Measurements from ENCODE around the gene COL23A1.

The COL23A1 gene

DNA sequence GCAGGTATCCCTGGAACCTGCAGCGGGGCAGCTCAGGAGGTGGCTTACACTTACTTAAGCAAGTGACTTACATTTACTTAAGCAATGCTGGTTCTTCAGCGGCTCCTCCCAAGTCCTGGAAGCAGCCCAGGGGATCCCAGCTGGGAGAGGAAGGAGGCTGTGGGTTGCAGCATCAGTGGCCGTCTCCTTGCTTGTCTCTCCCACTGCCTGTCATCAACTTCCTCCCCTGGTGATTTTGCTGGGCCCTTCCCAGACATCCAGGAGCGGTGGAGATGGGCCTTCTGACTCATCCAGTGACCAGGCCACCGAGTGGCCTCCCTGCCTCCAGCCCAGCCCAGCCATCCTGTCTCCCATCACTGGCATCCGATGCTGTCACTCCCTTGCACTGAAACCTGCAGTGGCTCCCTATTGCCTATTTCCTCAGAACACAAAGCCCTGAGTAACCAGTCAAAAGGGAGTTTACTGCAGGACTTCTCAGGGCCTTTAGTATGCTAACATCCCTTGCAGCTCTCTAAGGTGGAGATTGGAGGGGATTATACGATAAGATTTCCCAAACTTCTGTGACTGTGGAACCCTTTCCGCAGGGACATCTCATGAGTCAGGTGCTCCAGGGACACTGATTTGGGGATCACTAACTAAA lies 201.7 kb downstream of the COL23A1 start:
- DNase-seq, result no peak

DNA sequence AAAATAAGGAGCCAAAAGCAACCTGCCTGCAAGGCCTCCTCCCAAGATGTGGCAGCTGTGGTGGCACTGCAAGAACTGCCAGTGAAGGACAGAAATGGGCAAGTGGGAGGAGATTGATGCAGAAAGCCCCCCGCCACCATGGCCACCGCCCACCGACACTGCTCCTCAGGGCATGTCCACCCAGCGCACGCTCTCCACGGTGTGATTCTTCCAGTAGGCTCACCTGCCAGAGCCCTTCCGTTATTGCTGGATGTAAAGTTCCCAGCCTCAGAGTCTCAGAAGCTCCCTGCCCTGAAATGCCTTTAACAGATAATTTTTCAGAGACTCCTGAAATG lies 202.4 kb downstream of the COL23A1 start:
- DNase-seq, result no peak

DNA sequence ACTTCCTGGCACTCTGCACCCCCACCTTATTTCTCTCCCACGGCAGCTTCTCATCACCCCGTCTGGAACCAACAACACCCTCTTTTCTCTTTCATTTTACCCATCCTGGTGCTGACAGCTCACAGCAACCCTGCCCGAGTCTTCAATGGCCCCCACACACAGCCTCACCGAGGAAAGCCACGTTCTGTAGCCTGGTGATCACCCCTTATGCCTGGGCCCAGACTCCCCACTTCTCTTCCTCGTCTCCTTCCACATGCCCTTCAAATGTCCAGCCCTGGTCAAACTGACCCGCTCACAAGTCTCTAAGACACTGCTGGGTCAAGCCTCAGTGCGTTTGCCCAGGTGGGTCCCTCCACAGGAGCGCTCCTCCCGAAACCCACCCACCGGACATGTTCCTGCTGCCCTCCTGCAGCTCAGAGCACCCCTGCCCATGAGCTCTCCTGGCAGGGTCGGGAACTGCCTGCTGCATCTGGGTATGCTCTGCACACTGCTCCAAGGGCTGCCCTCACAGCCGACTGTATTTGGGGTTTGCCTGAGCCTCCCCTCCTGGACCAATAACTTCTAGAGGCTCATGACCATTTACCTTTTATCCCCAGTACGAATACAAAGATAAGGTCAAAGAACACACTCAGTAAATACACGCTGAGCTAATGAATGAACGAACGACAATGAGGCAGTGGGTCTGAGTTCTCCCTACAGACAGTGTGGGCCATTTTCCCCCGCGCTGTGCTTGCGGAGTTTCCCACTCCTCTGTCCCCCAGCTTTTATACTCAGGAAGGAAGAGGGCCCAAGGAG lies 202.9 kb downstream of the COL23A1 start:
- DNase-seq, result no peak

DNA sequence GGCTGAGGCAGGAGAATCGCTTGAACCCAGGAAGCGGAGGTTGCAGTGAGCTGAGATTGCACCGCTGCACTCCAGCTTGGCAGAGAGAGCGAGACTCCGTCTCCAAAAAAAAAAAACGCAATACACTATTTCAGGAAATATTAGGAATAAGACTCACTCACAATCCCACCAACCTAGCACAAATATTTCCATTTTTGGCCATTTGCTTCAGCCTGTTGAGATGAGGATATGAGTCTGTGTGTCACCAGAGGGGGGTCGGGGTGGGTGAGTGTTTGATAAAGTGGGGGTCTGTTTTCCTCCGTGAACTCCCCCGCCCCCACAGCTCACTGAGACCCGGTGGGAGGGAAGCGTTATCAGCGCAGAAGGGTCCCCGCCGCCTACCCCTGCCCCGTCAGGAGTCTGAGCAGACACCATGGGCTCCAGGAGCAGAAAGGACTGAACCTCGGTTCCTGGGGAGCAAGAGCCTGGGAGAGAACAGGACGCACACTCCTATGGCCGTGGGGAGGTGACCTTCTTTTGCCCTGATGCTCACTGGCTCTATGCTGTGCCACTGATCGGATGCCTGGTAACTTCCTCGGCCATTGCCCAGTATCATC lies 203.8 kb downstream of the COL23A1 start:
- no peak for DNase-seq

DNA sequence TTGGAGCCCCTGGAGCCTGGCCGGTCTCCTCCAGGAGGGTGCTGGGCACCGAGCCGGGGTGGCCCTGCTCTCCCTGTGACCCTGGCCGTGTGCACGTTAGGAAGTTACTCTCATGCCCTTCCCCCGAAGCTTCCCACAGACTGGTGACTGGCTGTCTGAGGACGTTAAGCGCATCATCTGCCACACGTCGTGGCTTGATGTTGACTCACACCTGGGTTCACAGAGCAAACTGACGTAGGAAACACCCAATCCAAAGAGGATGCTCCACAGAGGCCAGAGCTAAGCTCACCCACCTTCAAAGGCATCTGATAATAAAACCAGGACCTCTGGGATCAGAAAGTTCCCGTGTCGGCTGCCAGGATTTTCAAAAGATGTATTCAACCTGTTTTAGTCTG lies 204.7 kb downstream of the COL23A1 start:
- DNase-seq, result no peak

DNA sequence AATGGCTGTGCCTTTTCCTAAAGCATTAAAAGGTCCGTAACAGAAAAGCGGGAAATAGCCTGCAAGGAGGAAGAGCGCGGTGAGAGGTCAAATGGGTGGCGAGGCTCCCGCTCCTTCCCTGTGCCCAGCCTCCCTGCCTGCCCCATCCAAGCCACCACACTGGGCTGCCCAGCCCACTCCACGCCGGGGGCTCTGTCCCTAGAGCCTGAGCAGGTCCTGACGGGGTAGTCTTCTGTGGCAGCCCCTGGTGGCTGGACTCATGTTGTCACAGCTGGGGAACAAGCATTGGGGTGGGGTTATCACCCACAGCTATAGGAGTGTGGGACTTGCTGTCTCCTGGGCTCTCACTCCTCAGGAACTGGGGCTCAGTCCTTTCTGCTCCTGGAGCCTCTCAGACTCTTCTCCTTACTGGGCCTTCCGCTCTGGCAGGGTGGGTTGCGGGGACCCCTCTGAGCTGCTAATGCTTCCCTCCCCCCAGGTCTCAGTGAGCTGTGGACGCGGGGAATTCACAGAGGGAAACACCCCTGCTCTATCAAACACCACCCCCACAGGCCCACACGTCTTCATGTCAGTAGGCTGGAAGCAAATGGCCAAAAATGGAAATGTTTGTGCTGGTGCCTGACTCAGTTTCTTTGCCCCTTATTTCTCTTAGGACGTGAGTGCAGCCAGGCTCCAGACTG lies 205.2 kb downstream of the COL23A1 start:
- DNase-seq, result no peak

DNA sequence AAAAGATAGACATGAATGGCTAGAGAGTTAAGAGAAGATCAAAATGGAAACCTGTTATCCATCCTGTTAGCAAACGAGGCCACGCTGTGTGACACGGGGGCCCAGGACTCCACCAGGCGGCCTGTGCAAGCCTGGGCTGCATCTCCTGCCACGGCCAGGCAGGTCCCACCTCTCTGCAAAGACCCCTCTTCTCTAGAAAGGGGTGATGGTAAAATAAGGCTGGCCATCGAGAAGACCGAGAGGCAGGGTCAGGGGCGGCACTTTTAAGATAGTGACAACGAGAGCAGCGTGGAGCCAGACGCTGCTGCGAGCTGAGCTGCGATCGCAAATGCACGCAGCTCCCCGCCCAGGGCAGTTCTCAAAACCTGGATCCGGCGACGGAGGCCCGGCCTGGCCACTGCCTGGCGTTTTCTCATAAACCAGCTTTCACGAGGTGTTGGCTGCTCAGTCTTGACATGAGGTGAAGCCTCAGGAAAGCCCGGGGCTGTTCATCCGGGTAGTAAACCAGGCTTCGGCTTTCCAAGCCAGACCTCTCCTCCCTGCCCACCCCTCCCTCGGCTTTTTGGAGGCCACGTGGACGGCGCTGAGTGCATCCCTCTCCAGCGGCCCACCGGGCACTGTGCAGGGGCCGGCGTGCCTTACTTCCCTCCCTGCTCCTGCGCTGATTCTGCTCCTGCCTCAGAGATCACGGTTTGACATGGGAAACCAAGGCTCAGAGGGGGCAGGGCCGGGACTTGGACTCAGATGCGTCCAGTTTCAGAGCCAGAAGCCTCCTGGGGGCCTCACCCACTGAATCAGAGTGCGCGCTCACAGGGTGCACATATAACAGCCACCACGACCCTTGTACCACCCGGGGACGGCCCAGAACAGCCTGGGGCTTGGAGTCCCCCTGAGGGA lies 206.0 kb downstream of the COL23A1 start:
- no peak for DNase-seq

DNA sequence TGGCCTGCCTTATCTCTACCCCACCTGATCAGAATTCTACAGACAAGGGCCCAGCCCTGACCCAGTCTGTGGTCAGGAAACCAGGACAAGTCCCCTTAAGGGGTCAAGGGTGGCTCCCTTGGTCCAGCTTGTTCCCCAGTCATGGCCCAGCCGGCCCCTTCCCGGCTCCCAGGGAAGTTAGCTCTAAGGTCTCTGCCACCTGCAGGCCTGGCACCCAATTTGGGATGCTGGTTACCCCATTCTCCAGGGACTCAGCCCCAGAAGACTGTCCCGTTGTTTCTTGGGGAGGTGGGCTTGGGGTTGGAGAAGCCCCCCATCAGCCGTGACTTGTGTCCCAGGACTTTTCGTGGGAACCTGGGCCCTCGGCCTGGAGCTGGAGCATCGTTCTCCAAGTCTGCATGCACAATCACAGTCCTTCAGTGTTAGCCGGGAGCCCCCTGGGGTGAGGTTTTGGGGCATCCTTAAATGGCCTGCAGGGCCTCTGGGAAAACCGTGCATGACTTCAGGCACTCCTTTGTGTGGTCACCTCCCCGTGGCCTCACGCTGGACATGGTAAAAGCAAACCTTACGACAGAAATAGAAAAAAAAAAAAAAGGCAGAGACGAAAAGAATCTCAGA lies 206.8 kb downstream of the COL23A1 start:
- no peak for DNase-seq

DNA sequence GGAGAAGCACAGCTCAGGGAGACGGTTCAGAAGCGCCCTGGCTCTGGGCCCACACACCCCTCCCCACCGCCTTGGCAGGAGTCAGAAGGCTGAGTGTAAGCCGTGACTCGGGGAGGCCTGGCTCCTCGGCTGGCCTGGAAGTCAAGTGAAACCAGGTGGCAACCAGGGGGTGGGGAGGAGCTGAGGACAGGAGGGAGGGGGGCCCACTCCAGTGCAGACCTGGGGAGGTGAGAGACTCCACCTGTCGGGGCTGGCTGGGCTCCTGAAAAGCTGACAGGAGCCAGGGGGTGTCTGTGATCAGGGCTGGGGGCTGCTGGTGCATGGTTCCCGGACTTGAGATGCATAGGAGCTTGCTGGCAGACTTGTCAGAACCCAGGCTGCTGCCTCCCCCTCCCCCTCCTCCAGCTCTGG lies 207.4 kb downstream of the COL23A1 start:
- no peak for DNase-seq

DNA sequence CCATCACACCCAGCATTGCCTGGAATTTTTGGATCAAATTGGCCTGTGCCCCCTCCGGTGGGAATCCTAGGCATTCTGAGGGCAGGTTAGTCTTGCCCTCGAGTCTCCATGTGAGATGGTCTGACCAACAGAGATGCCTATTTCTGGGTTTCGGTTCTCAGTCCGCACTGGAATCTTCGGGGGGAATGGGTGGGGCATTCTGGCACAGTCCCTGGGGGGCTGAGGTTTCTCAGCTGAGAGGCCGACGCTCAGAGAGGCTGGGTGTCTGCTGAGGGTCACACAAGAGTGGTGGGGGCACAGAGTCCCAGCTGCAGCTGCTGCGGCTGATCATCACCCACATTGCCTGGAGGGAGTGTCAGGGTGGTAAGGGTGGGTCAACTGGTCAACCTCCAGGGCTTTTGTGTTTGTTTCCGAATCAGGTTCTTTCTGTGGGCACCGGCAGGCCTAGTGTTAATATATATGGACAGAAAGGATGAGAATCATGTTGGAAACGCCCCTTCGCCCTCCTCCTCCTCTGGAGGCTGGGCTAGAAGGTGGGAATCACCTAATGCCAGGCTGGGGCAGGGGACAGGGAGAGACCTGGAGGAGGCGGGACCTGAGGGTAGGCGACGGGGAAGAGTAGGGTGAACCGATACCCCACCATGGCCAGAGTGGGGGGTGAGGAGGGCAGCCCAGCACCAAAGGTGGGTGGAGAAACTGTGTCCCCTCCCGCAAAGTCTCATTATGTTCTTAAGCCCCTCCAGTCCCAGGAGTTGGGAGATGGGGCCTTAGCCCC lies 208.1 kb downstream of the COL23A1 start:
- DNase-seq, result no peak

DNA sequence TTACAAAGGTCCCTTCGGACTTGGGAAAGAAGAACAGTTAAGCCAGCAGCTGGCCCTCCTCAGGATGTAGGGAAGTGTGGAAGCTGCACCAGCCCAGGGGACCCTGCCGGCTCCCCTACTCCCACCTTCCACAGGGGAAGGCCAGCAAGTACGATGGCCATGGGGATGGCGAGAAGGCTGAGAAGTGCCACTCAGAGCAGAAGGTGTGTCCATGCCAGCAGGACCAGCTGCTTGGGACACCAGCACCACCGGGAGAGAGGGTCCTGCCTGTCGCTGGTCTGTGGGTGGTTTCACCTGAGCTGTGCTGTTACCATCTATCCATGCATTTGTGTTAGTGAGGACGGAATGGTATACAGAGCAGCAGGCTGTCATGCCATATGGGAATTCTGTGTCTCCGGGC lies 209.0 kb downstream of the COL23A1 start:
- DNase-seq, result no peak

DNA sequence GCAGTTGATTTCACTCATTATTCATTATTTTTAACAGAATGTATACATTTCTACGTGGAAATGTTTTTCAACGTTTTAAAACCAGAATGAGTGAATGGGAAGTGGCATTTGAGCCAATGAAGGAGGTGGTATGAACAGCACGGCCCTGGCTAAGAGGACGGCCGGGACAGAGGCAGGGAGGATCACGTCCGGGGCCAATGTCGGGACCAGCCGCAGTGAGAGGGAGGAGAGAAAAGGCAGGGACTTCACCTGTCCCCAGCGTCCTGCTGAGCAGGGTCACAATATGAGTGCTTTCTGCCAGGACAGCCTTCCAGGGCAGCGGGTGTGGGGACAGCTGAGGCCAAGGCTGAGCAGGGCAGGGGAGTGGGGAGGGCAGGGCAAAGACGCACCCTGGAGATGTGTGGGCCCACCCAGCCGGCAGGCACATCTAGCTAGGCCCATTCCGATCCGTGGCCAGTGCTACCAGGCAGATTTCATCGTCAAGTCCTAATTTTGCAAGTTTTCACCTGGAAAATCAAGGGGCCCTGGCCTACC lies 209.6 kb downstream of the COL23A1 start:
- DNase-seq, result no peak

DNA sequence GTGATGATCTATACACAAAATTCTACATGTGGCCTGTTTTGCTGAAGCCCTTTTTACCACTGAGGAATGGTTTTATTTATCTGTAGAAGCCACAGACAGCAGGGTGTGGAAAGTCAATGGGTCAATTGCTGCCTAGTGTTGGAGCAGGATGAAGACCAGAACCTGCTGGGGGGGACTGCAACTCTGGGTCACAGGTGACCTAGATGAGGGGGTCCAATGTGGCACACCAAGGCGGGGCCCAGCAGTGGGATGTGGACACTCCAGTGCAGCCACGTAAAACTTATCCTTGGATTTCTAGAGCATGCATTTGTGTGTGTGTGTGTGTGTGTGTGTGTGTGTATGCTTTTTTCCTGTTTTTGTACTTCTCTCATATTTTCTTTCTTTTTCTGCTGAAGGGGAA lies 210.1 kb downstream of the COL23A1 start:
- no peak for DNase-seq

DNA sequence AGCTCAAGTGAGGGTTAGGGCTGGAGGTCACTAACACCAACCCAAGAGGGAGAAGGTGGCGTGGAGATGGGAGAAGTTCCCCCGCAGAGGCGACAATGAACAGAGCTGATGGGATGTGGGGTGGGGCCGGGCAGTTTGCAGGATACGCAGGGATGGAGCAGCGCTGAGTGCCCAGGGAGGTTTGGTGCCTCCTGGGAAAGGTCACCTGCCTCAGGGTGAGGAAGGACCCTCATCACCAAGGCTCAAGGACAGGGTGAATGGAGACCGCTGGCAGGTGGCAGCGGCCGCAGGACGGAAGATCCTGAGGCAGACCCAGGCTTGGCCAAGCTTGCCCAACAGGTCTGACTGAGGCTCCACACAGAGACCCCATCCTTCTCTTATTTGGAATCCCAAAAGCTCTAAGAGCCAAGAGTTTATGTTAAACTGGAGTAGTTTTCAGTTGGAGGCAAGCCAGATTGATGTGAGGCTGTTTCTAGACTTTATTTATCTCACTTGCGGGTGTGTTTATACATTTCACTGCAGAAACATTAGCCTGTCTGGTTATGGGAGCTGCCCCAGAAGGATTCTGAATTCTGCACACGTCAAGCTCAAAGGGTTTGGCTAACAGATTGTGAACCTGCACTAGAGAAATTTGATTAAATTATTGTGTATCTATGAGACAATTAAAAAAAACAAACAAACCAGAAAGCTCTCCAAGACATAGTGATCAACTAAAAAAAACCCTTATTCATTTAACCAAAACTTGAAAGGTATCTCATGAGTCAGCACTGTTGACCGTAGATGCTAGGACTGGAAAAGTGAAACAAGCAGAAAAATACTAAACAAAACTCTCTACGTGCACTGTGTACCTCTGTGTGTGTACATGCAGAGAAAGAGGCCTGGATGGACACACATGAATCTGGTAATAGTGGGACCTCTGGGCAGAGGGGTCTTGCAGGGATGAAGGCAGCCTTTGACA lies 211.4 kb downstream of the COL23A1 start:
- DNase-seq, result no peak

DNA sequence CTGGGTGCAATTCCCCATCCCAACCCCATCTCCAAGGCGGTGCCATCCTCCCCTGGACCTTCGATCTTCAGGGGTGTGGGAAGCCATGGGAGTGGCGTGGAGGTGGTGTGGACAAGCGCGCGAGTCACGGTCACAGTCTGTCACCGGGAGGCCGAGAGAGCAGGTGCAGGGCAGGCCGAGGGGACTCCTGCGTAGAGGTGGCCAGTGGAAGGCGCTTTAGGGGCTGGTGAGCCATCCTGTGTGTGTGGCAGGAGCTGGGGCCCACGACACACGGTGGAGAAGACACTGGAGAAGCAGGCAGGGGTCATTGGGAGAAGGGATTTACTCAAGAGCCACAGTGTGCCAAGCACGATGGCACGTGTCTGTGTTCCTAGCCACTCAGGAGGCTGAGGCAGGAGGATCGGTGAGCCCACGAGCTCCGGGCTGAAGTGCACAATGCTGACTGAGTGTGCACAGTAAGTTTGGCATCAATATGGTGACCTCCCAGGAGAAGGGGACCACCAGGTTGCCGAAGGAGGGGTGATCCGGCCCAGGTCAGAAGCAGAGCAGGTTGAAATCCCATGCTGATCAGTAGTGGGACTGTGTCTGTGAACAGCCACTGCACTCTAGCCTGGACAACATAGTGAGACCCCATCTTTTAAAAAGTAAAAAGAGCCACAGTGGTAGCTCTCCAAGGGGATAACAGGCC lies 212.5 kb downstream of the COL23A1 start:
- DNase-seq, result no peak

DNA sequence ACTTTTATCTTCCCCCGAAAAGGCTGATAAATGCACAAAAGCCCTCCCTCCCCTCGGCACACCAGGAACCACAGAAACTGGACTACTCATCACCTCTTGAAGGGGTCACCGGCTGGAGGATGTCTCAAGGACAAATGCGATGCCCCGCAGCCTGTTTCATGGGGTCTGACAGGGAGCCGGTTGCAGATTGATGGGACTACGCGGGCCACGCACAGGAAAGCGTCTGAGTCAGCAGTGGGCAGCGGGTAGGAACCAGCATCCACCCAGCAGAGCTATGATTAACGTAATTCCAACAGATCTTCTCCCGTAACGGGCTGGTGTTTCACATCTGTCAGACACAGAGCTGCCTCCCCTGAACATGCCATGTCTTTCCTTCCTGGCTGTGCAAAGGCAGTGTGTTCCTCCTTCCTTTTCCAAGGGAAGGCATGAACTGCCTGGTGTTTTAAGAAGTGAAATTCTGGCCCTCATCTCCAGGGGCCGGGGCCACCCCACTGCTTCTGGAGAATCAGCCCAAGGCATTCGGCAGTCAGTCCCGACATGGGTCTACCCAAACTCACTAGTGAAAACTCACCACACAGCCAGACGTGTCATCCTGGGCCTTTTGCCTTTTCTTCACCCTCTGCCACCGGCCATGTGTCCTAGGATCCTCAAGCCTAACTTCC lies 213.1 kb downstream of the COL23A1 start:
- no peak for DNase-seq

DNA sequence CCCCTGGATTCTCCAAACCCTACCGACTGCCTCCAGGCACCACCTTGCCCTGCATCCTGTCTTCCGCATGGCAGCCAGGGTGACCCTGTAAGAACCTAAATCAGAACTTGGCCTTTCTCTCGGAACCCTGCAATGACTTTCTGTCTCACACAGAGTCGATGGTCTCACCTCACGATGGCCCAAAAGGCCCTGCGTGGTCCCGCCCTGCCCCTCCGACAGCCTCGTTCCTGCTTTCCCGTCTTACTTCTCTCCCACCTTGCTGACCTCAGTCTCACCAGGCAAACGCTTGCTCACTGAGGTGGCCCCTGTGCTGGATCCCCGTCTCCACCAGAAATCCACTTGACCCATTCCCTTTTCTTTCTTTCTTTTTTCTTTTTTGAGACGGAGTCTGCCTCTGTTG lies 214.8 kb downstream of the COL23A1 start:
- DNase-seq, result no peak

DNA sequence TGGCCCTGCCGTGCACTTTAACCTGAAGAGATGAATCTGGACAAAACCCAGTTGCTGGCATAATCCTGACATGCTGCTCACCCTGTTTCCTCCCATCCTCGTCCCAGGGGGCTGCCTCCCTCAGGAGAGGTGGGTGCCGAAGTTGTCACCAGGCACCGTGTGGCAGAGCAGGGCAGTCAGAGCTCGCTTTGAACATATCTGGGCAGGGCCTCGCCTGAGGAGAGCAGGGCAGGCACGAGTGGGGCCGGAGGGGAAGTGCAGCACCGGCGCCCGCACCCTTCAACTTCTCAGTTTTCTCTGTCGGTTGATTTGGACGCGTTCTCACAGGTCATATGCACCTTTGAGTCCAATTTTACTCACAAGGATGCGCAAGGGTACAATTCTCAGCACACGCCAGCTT lies 216.5 kb downstream of the COL23A1 start:
- DNase-seq, result no peak

DNA sequence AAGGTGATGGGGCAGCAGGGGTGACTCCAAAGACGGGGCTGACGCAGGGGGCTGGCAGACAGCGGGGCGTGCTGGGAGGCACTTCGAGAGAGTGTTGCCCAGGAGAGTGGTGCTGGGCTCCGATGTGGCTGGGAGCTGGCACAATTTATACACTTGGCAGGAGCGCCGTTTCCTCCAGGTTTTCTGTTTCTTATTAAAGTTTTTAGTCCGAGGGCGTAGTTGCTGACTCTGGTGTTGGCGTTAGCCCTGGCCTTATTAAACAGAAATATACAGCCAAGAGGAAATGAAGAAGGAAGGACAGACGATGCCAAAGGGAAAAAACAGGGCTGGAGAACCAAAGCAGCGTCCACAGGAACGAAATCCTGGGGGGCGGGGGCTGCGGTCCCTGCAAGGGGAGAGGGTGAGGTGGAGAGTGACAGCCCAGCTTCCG lies 218.0 kb downstream of the COL23A1 start:
- no peak for DNase-seq
